SK-N-SH (cell line): ENCODE measurements around the gene PCLO. TPM values are rescaled to one million over a fixed set of nuclear protein-coding genes. Genes with fewer than 3 reads are reported as not detected.

Source experiments
- CTCF ChIA-PET: fragments of 300-600, 350-600 bp; formaldehyde crosslinking; extraction: SDS; loops from one replicate; lab custom pipeline; 2021; lab: Yijun Ruan, JAX
- POLR2A ChIA-PET: fragments of 350-600 bp; sonication (Branson Sonifier 250); formaldehyde crosslinking; extraction: SDS; loops from one replicate; lab custom pipeline; 2020; ENCODE audit warnings: antibody characterized with exemption, inconsistent platforms; lab: Yijun Ruan, JAX
- DNase-seq: peaks from one replicate; pipeline ENCODE4 v3.0.0; 2012
- H2AFZ ChIP-seq: fragments of 200-600 bp; sonication (generic); 2 replicates; pipeline ENCODE4 v1.8.1; 2016; ENCODE audit warnings: antibody characterized with exemption, mild to moderate bottlenecking, low read depth
- H3F3A ChIP-seq: fragments of 200-600 bp; sonication (generic); replicated peaks from 2 replicates; pipeline ENCODE3; 2016; ENCODE audit warnings: antibody characterized with exemption, mild to moderate bottlenecking; ENCODE audit not compliant: insufficient read depth
- H3K27ac ChIP-seq, 2 experiments: fragments of 200-500 bp in 1 of 2; fragments of 200-600 bp in 1 of 2; sonication (Bioruptor generic) in 1 of 2; sonication (generic), shearing (Covaris generic) in 1 of 2; 2 replicates each; pipeline versions ENCODE4 v1.5.1 to v1.6.1; 2014 to 2016; ENCODE audit warnings: low read depth in 2 of 2, inconsistent platforms in 1 of 2, low read length in 1 of 2, mild to moderate bottlenecking in 1 of 2, mixed read lengths in 1 of 2
- H3K27me3 ChIP-seq: fragments of 200-600 bp; sonication (generic), shearing (Covaris generic); 2 replicates; pipeline ENCODE4 v1.6.1; 2016; ENCODE audit warnings: mixed run types; ENCODE audit not compliant: insufficient read depth
- H3K36me3 ChIP-seq, 2 experiments: fragments of 200-500 bp in 1 of 2; fragments of 200-600 bp in 1 of 2; sonication (Bioruptor generic) in 1 of 2; sonication (generic) in 1 of 2; replicated peaks in 1 of 2; 2 replicates each; pipeline versions ENCODE3 to v1.5.1; 2014 to 2016; ENCODE audit warnings: low read length in 1 of 2, mild to moderate bottlenecking in 1 of 2; ENCODE audit not compliant: insufficient read depth in 2 of 2, control insufficient read depth in 1 of 2
- H3K4me1 ChIP-seq, 2 experiments: fragments of 200-500 bp in 1 of 2; fragments of 200-600 bp in 1 of 2; sonication (Bioruptor generic) in 1 of 2; sonication (generic), shearing (Covaris generic) in 1 of 2; 2 replicates each; pipeline versions ENCODE4 v1.5.1 to v1.6.1; 2014 to 2016; ENCODE audit warnings: low read depth in 1 of 2, low read length in 1 of 2, mixed run types in 1 of 2; ENCODE audit not compliant: insufficient read depth in 2 of 2, control insufficient read depth in 1 of 2
- H3K4me2 ChIP-seq: fragments of 200-600 bp; sonication (generic), shearing (Covaris generic); 2 replicates; pipeline ENCODE4 v1.6.1; 2017; ENCODE audit warnings: mixed run types
- H3K4me3 ChIP-seq, 2 experiments: fragments of 200-500 bp in 1 of 2; fragments of 200-600 bp in 1 of 2; sonication (Bioruptor generic) in 1 of 2; sonication (generic), shearing (Covaris generic) in 1 of 2; 2 replicates each; pipeline versions ENCODE4 v1.5.1 to v1.8.1; 2014 to 2016; ENCODE audit warnings: low read depth in 2 of 2, inconsistent platforms in 1 of 2, low read length in 1 of 2, mild to moderate bottlenecking in 1 of 2, mixed read lengths in 1 of 2, moderate library complexity in 1 of 2
- H3K79me2 ChIP-seq: fragments of 200-600 bp; sonication (generic); 2 replicates; pipeline ENCODE4 v1.8.1; 2017; ENCODE audit warnings: mild to moderate bottlenecking; ENCODE audit not compliant: insufficient read depth
- H3K9ac ChIP-seq: fragments of 200-600 bp; sonication (generic); 2 replicates; pipeline ENCODE4 v1.6.1; 2017; ENCODE audit warnings: mixed run types
- H3K9me2 ChIP-seq: fragments of 200-600 bp; sonication (generic); 2 replicates; pipeline ENCODE4 v1.6.1; 2017; ENCODE audit warnings: mixed run types
- H3K9me3 ChIP-seq: fragments of 200-600 bp; sonication (generic); 2 replicates; pipeline ENCODE4 v1.6.1; 2017; ENCODE audit warnings: mixed run types, mild to moderate bottlenecking, moderate library complexity
- H4K20me1 ChIP-seq: fragments of 200-600 bp; sonication (generic); 2 replicates; pipeline ENCODE4 v1.6.1; 2017; ENCODE audit warnings: mild to moderate bottlenecking, mixed run types; ENCODE audit not compliant: insufficient read depth
- CHD2 ChIP-seq: fragments of 150-350 bp; IDR thresholded peaks from 2 replicates; pipeline ENCODE4 v1.6.1; 2018; ENCODE audit warnings: low read length; ENCODE audit not compliant: partially characterized antibody
- ELF1 ChIP-seq: IDR thresholded peaks from 2 replicates; pipeline ENCODE4 v1.4.0; 2012
- EZH2phosphoT487 ChIP-seq: fragments of 200-600 bp; sonication (generic); IDR thresholded peaks from 2 replicates; pipeline ENCODE4 v1.6.1; 2017; ENCODE audit warnings: low read depth, mixed run types, mild to moderate bottlenecking, antibody characterized with exemption, moderate library complexity, borderline replicate concordance
- FOSL2 ChIP-seq: IDR thresholded peaks from 2 replicates; pipeline ENCODE4 v1.4.0; 2012; ENCODE audit warnings: low read depth, mild to moderate bottlenecking, moderate library complexity, borderline replicate concordance
- MEF2A ChIP-seq: IDR thresholded peaks from 2 replicates; pipeline ENCODE4 v1.4.0; 2012; ENCODE audit warnings: low read depth, borderline replicate concordance
- MXI1 ChIP-seq: IDR thresholded peaks from 2 replicates; pipeline ENCODE4 v1.6.1; 2012; ENCODE audit warnings: mild to moderate bottlenecking, low read depth, low read length, improper control_type of control experiment
- NFIC ChIP-seq: IDR thresholded peaks from 2 replicates; pipeline ENCODE4 v1.4.0; 2012; ENCODE audit warnings: borderline replicate concordance
- NRF1 ChIP-seq: IDR thresholded peaks from 2 replicates; pipeline ENCODE4 v1.6.1; 2012; ENCODE audit warnings: low read depth, mild to moderate bottlenecking, low read length
- POLR2AphosphoS5 ChIP-seq: IDR thresholded peaks from 2 replicates; pipeline ENCODE4 v1.6.1; 2012; ENCODE audit warnings: low read depth, low read length
- RAD21 ChIP-seq: IDR thresholded peaks from 2 replicates; pipeline ENCODE4 v1.6.1; 2012; ENCODE audit warnings: mild to moderate bottlenecking, low read length
- RCOR1 ChIP-seq: fragments of 150-350 bp; IDR thresholded peaks from 2 replicates; pipeline ENCODE4 v1.6.1; 2017; ENCODE audit warnings: antibody characterized with exemption, low read length
- RFX5 ChIP-seq: IDR thresholded peaks from 2 replicates; pipeline ENCODE4 v1.6.1; 2012; ENCODE audit warnings: mild to moderate bottlenecking, improper control_type of control experiment, low read length
- RXRA ChIP-seq: IDR thresholded peaks from 2 replicates; pipeline ENCODE4 v1.4.0; 2012; ENCODE audit warnings: low read depth, mild to moderate bottlenecking, borderline replicate concordance
- SIN3A ChIP-seq: IDR thresholded peaks from 2 replicates; pipeline ENCODE4 v1.6.1; 2012; ENCODE audit warnings: low read depth, mild to moderate bottlenecking, low read length, moderate library complexity, borderline replicate concordance
- SMC3 ChIP-seq: IDR thresholded peaks from 2 replicates; pipeline ENCODE4 v1.6.1; 2012; ENCODE audit warnings: low read depth, low read length, improper control_type of control experiment
- TCF12 ChIP-seq: IDR thresholded peaks from 2 replicates; pipeline ENCODE4 v1.4.0; 2012
- TEAD4 ChIP-seq: IDR thresholded peaks from 2 replicates; pipeline ENCODE4 v1.4.0; 2012; ENCODE audit warnings: mild to moderate bottlenecking, borderline replicate concordance; ENCODE audit not compliant: insufficient read depth
- WGBS: methylation state at CpG from one replicate; pipeline ENCODE4 v1.1.6; 2017; ENCODE audit warnings: low lambda C conversion rate; 5-methylcytosine and 5-hydroxymethylcytosine counted together
- polyA plus RNA-seq, 3 experiments: library from polyadenylated mRNA; depleted of rRNA; stranded (reverse); fragments of >200 nt; gene quantifications; 2 replicates each; pipeline ENCODE4 v1.2.3, GENCODE V29; 2012
- TF ChIP-seq, protein P1 (sequence below): IDR thresholded peaks from 2 replicates; pipeline ENCODE4 v1.6.1; 2012; ENCODE audit warnings: mild to moderate bottlenecking, low read depth, low read length, moderate library complexity
- TF ChIP-seq, protein P2 (sequence below): fragments of 200-600 bp; sonication (generic); IDR thresholded peaks from 2 replicates; pipeline ENCODE4 v1.6.1; 2017; ENCODE audit warnings: antibody characterized with exemption, mild to moderate bottlenecking, moderate library complexity

The PCLO gene
- polyA plus RNA-seq, 1 of the 3 experiments (the other 2 are of a cell fraction), result 0.51 TPM

GRCh38 chr7:83105063-83105462, 57.6 kb downstream of the PCLO start:
- no peak overlapping the region for H3K4me3 ChIP-seq
- CTCF ChIA-PET, result interaction anchor here (0.8 kb wide), 1 partner anchor 21 kb away, joined by 3 read pairs; no protein-coding TSS in a partner anchor

GRCh38 chr7:83101530-83101929, 61.2 kb downstream of the PCLO start:
- POLR2A ChIA-PET, result no interaction called here
- Histone ChIP-seq H3K79me2 (no peaks in the 10 kb centered on the region), H3K4me2 (no peak overlapping the region), H3K4me3 (no peak overlapping the region), H2AFZ (no peak overlapping the region), H3K9ac (no peak overlapping the region), H3K27me3 (no peaks in the 10 kb centered on the region), H3K9me3 (no peaks in the 10 kb centered on the region), H3K4me1 (no peaks in the 10 kb centered on the region; a peak in 2 of 4 replicates), H3K36me3 (no peaks in the 10 kb centered on the region), H3K27ac (no peak overlapping the region), H4K20me1 (no peaks in the 10 kb centered on the region), H3K9me2 (no peaks in the 10 kb centered on the region), H3F3A (no peaks in the 10 kb centered on the region)
- no peak for DNase-seq
- TF ChIP-seq ELF1, result no peak
- TF ChIP-seq SMC3, result no peak
- no peak for TF ChIP-seq MEF2A
- CTCF ChIA-PET, result no interaction called here
- 87% methylated on average over 3 of the region's 3 CpGs for WGBS

More at GRCh38 chr7:83105063-83105462, 57.6 kb downstream of the PCLO start:
- no peaks in the 10 kb centered on the region; a peak in 2 of 4 replicates for H3K4me1 ChIP-seq
- H3K27ac ChIP-seq, result peak overlapping the region in 1 of 2 experiments; percentile 36; a peak in 1 of 4 replicates
- WGBS, result 68% methylated on average over 1 of the region's 1 CpG
- TF ChIP-seq EZH2phosphoT487, result no peak
- peak; percentile 38; the same call in 1 of the 2 replicates for TF ChIP-seq TCF12
- no peak overlapping the region for H3K9ac ChIP-seq
- no peaks in the 10 kb centered on the region for H3K27me3 ChIP-seq
- H3K9me2 ChIP-seq, result no peaks in the 10 kb centered on the region
- no peaks in the 10 kb centered on the region for H3K36me3 ChIP-seq
- no peaks in the 10 kb centered on the region for H3K9me3 ChIP-seq
- POLR2A ChIA-PET, result no interaction called here
- H2AFZ ChIP-seq, result no peak overlapping the region
- H3K79me2 ChIP-seq, result no peaks in the 10 kb centered on the region
- no peak overlapping the region for H3K4me2 ChIP-seq
- no peaks in the 10 kb centered on the region for H3F3A ChIP-seq
- DNase-seq, result no peak
- no peaks in the 10 kb centered on the region for H4K20me1 ChIP-seq

- H3K9me3 ChIP-seq, result no peaks in the 10 kb centered on the region
- H3F3A ChIP-seq, result no peaks in the 10 kb centered on the region
- no peaks in the 10 kb centered on the region for H4K20me1 ChIP-seq
- no peak overlapping the region for H3K27ac ChIP-seq
- H3K79me2 ChIP-seq, result no peaks in the 10 kb centered on the region
- WGBS, result 51% methylated on average over 2 of the region's 2 CpGs
- H3K4me2 ChIP-seq, result no peak overlapping the region
- POLR2A ChIA-PET, result no interaction called here
- H3K27me3 ChIP-seq, result no peaks in the 10 kb centered on the region
- H3K4me3 ChIP-seq, result no peak overlapping the region
- no peak overlapping the region for H3K9ac ChIP-seq
- no peaks in the 10 kb centered on the region for H3K4me1 ChIP-seq
- H3K9me2 ChIP-seq, result no peaks in the 10 kb centered on the region
- DNase-seq, result no peak
- CTCF ChIA-PET, result interaction anchor here (0.8 to 1.2 kb wide), 2 partner anchors 12 to 14 kb away, joined by 3 read pairs; no protein-coding TSS in a partner anchor
- H3K36me3 ChIP-seq, result no peaks in the 10 kb centered on the region
- H2AFZ ChIP-seq, result no peak overlapping the region
- TF ChIP-seq POLR2AphosphoS5, result no peak
- no peak for TF ChIP-seq TEAD4
- no peak for TF ChIP-seq FOSL2
- no peak for TF ChIP-seq RCOR1
- TF ChIP-seq RFX5, result no peak
- TF ChIP-seq, protein P1, sequence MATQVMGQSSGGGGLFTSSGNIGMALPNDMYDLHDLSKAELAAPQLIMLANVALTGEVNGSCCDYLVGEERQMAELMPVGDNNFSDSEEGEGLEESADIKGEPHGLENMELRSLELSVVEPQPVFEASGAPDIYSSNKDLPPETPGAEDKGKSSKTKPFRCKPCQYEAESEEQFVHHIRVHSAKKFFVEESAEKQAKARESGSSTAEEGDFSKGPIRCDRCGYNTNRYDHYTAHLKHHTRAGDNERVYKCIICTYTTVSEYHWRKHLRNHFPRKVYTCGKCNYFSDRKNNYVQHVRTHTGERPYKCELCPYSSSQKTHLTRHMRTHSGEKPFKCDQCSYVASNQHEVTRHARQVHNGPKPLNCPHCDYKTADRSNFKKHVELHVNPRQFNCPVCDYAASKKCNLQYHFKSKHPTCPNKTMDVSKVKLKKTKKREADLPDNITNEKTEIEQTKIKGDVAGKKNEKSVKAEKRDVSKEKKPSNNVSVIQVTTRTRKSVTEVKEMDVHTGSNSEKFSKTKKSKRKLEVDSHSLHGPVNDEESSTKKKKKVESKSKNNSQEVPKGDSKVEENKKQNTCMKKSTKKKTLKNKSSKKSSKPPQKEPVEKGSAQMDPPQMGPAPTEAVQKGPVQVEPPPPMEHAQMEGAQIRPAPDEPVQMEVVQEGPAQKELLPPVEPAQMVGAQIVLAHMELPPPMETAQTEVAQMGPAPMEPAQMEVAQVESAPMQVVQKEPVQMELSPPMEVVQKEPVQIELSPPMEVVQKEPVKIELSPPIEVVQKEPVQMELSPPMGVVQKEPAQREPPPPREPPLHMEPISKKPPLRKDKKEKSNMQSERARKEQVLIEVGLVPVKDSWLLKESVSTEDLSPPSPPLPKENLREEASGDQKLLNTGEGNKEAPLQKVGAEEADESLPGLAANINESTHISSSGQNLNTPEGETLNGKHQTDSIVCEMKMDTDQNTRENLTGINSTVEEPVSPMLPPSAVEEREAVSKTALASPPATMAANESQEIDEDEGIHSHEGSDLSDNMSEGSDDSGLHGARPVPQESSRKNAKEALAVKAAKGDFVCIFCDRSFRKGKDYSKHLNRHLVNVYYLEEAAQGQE, result no peak
- no peak for TF ChIP-seq RAD21
- no peak for TF ChIP-seq RXRA
- no peak for TF ChIP-seq NFIC
- TF ChIP-seq SIN3A, result no peak
- TF ChIP-seq, protein P2, sequence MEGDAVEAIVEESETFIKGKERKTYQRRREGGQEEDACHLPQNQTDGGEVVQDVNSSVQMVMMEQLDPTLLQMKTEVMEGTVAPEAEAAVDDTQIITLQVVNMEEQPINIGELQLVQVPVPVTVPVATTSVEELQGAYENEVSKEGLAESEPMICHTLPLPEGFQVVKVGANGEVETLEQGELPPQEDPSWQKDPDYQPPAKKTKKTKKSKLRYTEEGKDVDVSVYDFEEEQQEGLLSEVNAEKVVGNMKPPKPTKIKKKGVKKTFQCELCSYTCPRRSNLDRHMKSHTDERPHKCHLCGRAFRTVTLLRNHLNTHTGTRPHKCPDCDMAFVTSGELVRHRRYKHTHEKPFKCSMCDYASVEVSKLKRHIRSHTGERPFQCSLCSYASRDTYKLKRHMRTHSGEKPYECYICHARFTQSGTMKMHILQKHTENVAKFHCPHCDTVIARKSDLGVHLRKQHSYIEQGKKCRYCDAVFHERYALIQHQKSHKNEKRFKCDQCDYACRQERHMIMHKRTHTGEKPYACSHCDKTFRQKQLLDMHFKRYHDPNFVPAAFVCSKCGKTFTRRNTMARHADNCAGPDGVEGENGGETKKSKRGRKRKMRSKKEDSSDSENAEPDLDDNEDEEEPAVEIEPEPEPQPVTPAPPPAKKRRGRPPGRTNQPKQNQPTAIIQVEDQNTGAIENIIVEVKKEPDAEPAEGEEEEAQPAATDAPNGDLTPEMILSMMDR, result no peak
- no peak for TF ChIP-seq ELF1
- no peak for TF ChIP-seq NRF1
- TF ChIP-seq CHD2, result no peak
- TF ChIP-seq MXI1, result no peak
Measured at GRCh38 chr7:83096065-83096580, 66.6 kb downstream of the PCLO start.
